Natural killer cell treated with Interleukin-12 subunit alpha and Interleukin-12 subunit beta and Interleukin-15 and Interleukin-18, amount 100 ng/mL, for 72 hours (primary cell): ENCODE results near the gene HECTD3. TPM values are rescaled to one million over a fixed set of nuclear protein-coding genes. Genes with fewer than 3 reads are reported as not detected.
"Not testable (repeated sequence)": the region's sequence is repeated elsewhere in the genome, so short reads cannot be mapped to it uniquely, and the experiment has no call there.

ENCODE experiments used
- ATAC-seq, 2 donors: fragments of 150-1000 bp; cut with Tn5 transposase in 1 of 2; sonication (Bioruptor Pico), chemical (Tn5 transposase) in 1 of 2; 2 replicates each; pipeline ENCODE4 v1.10.0; 2021
- DNase-seq: peaks from one replicate; pipeline ENCODE4 v3.0.0; 2022; ENCODE audit warnings: low spot score
- H3K27ac Mint-ChIP-seq, 2 donors: 1 replicate in 1 of 2; 2 replicates in 1 of 2; pipeline ENCODE4 v1.8.0; 2022; ENCODE audit warnings: mixed read lengths in 2 of 2, mild to moderate bottlenecking in 1 of 2, moderate library complexity in 1 of 2
- H3K27me3 Mint-ChIP-seq, 2 donors: 1 replicate in 1 of 2; 2 replicates in 1 of 2; pipeline ENCODE4 v1.8.0; 2022; ENCODE audit warnings: mixed read lengths in 2 of 2
- H3K36me3 Mint-ChIP-seq: one replicate; pipeline ENCODE4 v1.8.0; 2022; ENCODE audit warnings: mixed read lengths
- H3K4me1 Mint-ChIP-seq, 2 donors: 1 replicate in 1 of 2; 2 replicates in 1 of 2; pipeline ENCODE4 v1.8.0; 2022; ENCODE audit warnings: low read depth in 2 of 2, mixed read lengths in 2 of 2, mild to moderate bottlenecking in 1 of 2
- H3K4me3 Mint-ChIP-seq: one replicate; pipeline ENCODE4 v1.8.0; 2022; ENCODE audit warnings: mixed read lengths
- H3K9me3 Mint-ChIP-seq: 2 replicates; pipeline ENCODE4 v1.8.0; 2022; ENCODE audit warnings: mixed read lengths
- total RNA-seq, 2 donors: library from RNA; stranded (reverse); gene quantifications; one replicate each; pipeline ENCODE4 v1.2.3, GENCODE V29; 2022

Gene HECTD3
- total RNA-seq, 2 donors from 2014 or later: 39.0 to 42.8 TPM

GRCh38 chr1:45009296-45009865, 1.7 kb downstream of the HECTD3 start:
- peak overlapping the region; percentile 88 for H3K4me3 Mint-ChIP-seq
- H3K36me3 Mint-ChIP-seq: peaks cover 14% of the 10 kb centered on the region
- H3K9me3 Mint-ChIP-seq: no peaks in the 10 kb centered on the region
- H3K27ac Mint-ChIP-seq: peak overlapping the region in 1 of 2 donors; percentile 51
- no peak for ATAC-seq
- H3K27me3 Mint-ChIP-seq: no peaks in the 10 kb centered on the region
- peaks cover 30 to 38% of the 10 kb centered on the region in 2 donors for H3K4me1 Mint-ChIP-seq
- no peak for DNase-seq

GRCh38 chr1:45008516-45008915, 2.6 kb downstream of the HECTD3 start:
- DNase-seq (no peak), ATAC-seq (no peak)
- peak overlapping the region in 1 of 2 donors; percentile 51 for H3K27ac Mint-ChIP-seq
- no peak overlapping the region for H3K4me3 Mint-ChIP-seq
- no peaks in the 10 kb centered on the region for H3K27me3 Mint-ChIP-seq
- peaks cover 27 to 35% of the 10 kb centered on the region in 2 donors for H3K4me1 Mint-ChIP-seq
- H3K9me3 Mint-ChIP-seq: no peaks in the 10 kb centered on the region
- H3K36me3 Mint-ChIP-seq: peaks cover 14% of the 10 kb centered on the region

- Mint-ChIP-seq H3K4me3 (no peak overlapping the region), H3K9me3 (no peaks in the 10 kb centered on the region), H3K4me1 (peaks cover 27 to 33% of the 10 kb centered on the region in 2 donors), H3K27ac (no peak overlapping the region), H3K36me3 (peaks cover 14% of the 10 kb centered on the region), H3K27me3 (no peaks in the 10 kb centered on the region)
- ATAC-seq (no peak), DNase-seq (no peak)
These were observed 3.0 kb downstream of the HECTD3 start for GRCh38 chr1:45008076-45008475.

GRCh38 chr1:45007311-45007710, 3.8 kb downstream of the HECTD3 start:
- H3K4me1 Mint-ChIP-seq: peaks cover 27 to 35% of the 10 kb centered on the region in 2 donors
- H3K27me3 Mint-ChIP-seq: no peaks in the 10 kb centered on the region
- no peak overlapping the region for H3K4me3 Mint-ChIP-seq
- DNase-seq (no peak), ATAC-seq (no peak)
- H3K36me3 Mint-ChIP-seq: peaks cover 21% of the 10 kb centered on the region
- H3K9me3 Mint-ChIP-seq: no peaks in the 10 kb centered on the region
- no peak overlapping the region for H3K27ac Mint-ChIP-seq

GRCh38 chr1:45005761-45006160, 5.4 kb downstream of the HECTD3 start:
- no peaks in the 10 kb centered on the region for H3K9me3 Mint-ChIP-seq
- no peak for DNase-seq
- H3K36me3 Mint-ChIP-seq: peaks cover 23% of the 10 kb centered on the region
- ATAC-seq: no peak
- H3K27me3 Mint-ChIP-seq: no peaks in the 10 kb centered on the region
- no peak overlapping the region for H3K4me3 Mint-ChIP-seq
- no peak overlapping the region for H3K27ac Mint-ChIP-seq
- peaks cover 20 to 30% of the 10 kb centered on the region in 2 donors for H3K4me1 Mint-ChIP-seq

- Mint-ChIP-seq H3K9me3 (no peaks in the 10 kb centered on the region), H3K36me3 (peaks cover 23% of the 10 kb centered on the region), H3K27ac (no peak overlapping the region), H3K27me3 (no peaks in the 10 kb centered on the region), H3K4me3 (no peak overlapping the region), H3K4me1 (peaks cover 12 to 24% of the 10 kb centered on the region in 2 donors)
- ATAC-seq: no peak
- DNase-seq: no peak
These were observed 6.7 kb downstream of the HECTD3 start for GRCh38 chr1:45004281-45004920.

- no peaks in the 10 kb centered on the region for H3K9me3 Mint-ChIP-seq
- peaks cover 19% of the 10 kb centered on the region for H3K36me3 Mint-ChIP-seq
- no peaks in the 10 kb centered on the region for H3K27me3 Mint-ChIP-seq
- ATAC-seq: no peak
- H3K27ac Mint-ChIP-seq: no peak overlapping the region
- no peak for DNase-seq
- no peak overlapping the region for H3K4me3 Mint-ChIP-seq
- H3K4me1 Mint-ChIP-seq: peaks cover 7 to 17% of the 10 kb centered on the region in 2 donors
These were observed 7.4 kb downstream of the HECTD3 start for GRCh38 chr1:45003741-45004140.

GRCh38 chr1:45002650-45003645, 8.2 kb downstream of the HECTD3 start:
- H3K9me3 Mint-ChIP-seq: no peaks in the 10 kb centered on the region
- peaks cover 6 to 17% of the 10 kb centered on the region in 2 donors for H3K4me1 Mint-ChIP-seq
- peak overlapping the region; percentile 2 to 21 for H3K27ac Mint-ChIP-seq
- no peaks in the 10 kb centered on the region for H3K27me3 Mint-ChIP-seq
- DNase-seq (no peak), ATAC-seq (no peak)
- no peak overlapping the region for H3K4me3 Mint-ChIP-seq
- peaks cover 19% of the 10 kb centered on the region for H3K36me3 Mint-ChIP-seq

GRCh38 chr1:45001576-45001975, 9.5 kb downstream of the HECTD3 start:
- not testable (repeated sequence) for H3K27ac Mint-ChIP-seq, H3K27me3 Mint-ChIP-seq, H3K4me3 Mint-ChIP-seq, DNase-seq, ATAC-seq, H3K9me3 Mint-ChIP-seq
- Mint-ChIP-seq H3K4me1 (peaks cover 6 to 14% of the 10 kb centered on the region in 2 donors), H3K36me3 (peaks cover 19% of the 10 kb centered on the region)

- H3K4me1 Mint-ChIP-seq: peaks cover 6 to 14% of the 10 kb centered on the region in 2 donors
- H3K27ac Mint-ChIP-seq: peak overlapping the region; percentile 45 to 81
- peaks cover 19% of the 10 kb centered on the region for H3K36me3 Mint-ChIP-seq
- H3K27me3 Mint-ChIP-seq: no peaks in the 10 kb centered on the region
- peak; percentile 14 to 45 for ATAC-seq
- DNase-seq: no peak
- H3K4me3 Mint-ChIP-seq: no peak overlapping the region
- H3K9me3 Mint-ChIP-seq: no peaks in the 10 kb centered on the region
These were observed 10.1 kb downstream of the HECTD3 start for GRCh38 chr1:45001011-45001481.

GRCh38 chr1:44999232-44999631, 11.9 kb downstream of the HECTD3 start:
- DNase-seq (no peak), ATAC-seq (no peak)
- no peaks in the 10 kb centered on the region for H3K9me3 Mint-ChIP-seq
- no peak overlapping the region for H3K4me3 Mint-ChIP-seq
- H3K27ac Mint-ChIP-seq: no peak overlapping the region
- H3K4me1 Mint-ChIP-seq: peaks cover 6 to 14% of the 10 kb centered on the region in 2 donors
- peaks cover 0 to 2% of the 10 kb centered on the region in 2 donors for H3K27me3 Mint-ChIP-seq
- peaks cover 9% of the 10 kb centered on the region for H3K36me3 Mint-ChIP-seq

- DNase-seq (no peak), ATAC-seq (no peak)
- H3K36me3 Mint-ChIP-seq: no peaks in the 10 kb centered on the region
- H3K27ac Mint-ChIP-seq: no peak overlapping the region
- H3K4me3 Mint-ChIP-seq: no peak overlapping the region
- H3K27me3 Mint-ChIP-seq: peaks cover 0 to 4% of the 10 kb centered on the region in 2 donors
- H3K9me3 Mint-ChIP-seq: no peaks in the 10 kb centered on the region
- H3K4me1 Mint-ChIP-seq: peaks cover 2 to 4% of the 10 kb centered on the region in 2 donors
These were observed 15.5 kb downstream of the HECTD3 start for GRCh38 chr1:44995467-44996238.

GRCh38 chr1:44994309-44994898, 16.7 kb downstream of the HECTD3 start:
- no peak overlapping the region for H3K4me3 Mint-ChIP-seq
- no peak for DNase-seq

More at GRCh38 chr1:44994309-44994898, 16.7 kb downstream of the HECTD3 start:
- no peaks in the 10 kb centered on the region for H3K4me1 Mint-ChIP-seq
- H3K27me3 Mint-ChIP-seq: peaks cover 0 to 4% of the 10 kb centered on the region in 2 donors
- H3K27ac Mint-ChIP-seq: no peak overlapping the region
- no peaks in the 10 kb centered on the region for H3K36me3 Mint-ChIP-seq
- ATAC-seq: no peak
- H3K9me3 Mint-ChIP-seq: no peaks in the 10 kb centered on the region
